ENCODE measurements around the gene MEF2C. TPM values are rescaled to one million over a fixed set of nuclear protein-coding genes. Genes with fewer than 3 reads are reported as not detected.

The MEF2C gene
- total RNA-seq, 1 donor from 2014 or later, result 0.44 TPM

DNA sequence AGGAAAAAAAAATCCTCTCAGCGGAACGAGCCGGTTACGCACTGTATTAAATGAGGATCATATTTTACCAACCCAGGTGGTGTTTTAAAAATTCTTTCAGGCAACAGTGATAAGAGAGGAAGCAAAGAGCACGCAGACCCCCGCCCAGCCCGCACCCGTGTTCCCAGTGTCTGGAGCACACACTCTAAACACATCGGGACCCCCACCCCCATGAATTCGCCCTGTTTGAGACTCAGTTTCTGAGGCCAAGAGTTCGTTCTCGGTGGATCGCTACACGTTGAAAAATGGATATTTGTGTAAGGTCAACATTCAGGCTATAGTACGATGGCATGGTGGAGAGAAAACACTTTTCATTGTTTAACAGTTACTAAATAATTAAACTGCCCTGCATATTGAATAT, 196.3 kb downstream of the MEF2C start:
- no peak for DNase-seq (ENCODE audit: low spot score)
- peaks cover 85% of the 10 kb centered on the region for H3K27me3 Mint-ChIP-seq (ENCODE audit: insufficient read depth)
- H3K4me1 Mint-ChIP-seq (ENCODE audit: low read depth), result peaks cover 25% of the 10 kb centered on the region
- peak overlapping the region; percentile 61 for H3K27ac Mint-ChIP-seq
- no peaks in the 10 kb centered on the region for H3K9me3 Mint-ChIP-seq
- H3K4me3 Mint-ChIP-seq, result no peak overlapping the region
- H3K36me3 Mint-ChIP-seq (ENCODE audit: low read depth), result peaks cover 8% of the 10 kb centered on the region
- intact Hi-C loops (cut with micrococcal nuclease), result loop anchor here (1.0 kb wide), 1 partner anchor 11 kb away; no protein-coding TSS in a partner anchor

DNA sequence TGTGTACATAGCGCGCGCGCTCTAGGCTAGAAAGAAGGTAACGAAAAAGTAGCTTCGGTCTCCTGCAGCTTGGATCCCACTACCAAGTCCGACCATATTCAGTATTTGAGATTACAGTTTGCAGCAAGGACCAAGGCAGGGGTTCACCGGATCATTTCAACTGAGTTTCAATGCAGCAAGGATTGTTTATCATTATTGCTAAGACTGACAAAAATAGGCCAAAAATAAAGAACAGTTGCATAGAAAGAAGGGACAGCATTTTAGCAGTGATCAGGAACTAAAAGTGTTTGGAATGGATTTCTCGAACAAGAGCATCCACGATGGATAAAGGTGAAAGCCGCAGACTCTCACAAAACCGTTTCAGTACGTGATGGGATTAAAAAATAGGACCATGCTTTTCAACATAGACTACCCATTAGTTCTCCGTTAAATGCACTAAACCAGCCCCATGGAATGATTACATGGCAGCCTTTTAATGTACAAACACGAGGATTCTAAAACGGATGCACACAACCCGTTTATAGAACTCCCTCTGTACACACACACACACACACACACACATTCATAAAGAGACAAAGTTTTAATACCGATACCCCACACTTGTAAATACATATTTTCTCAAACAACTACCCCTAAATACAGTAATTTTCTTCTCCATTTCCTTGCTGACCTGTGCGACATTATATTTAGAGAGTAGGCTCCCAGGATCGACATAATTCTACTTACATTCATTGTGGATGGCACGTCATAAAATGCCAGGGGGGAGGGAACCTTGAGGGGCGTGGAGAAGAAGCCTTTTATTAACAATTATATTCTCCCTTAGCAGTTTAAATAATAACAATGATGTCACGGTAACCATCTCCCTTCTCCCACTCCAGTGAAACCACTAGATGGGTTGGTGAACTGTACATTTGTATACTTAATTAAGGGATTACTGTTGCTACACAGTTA, 197.1 kb downstream of the MEF2C start:
- H3K4me3 Mint-ChIP-seq, result no peak overlapping the region
- H3K4me1 Mint-ChIP-seq (ENCODE audit: low read depth), result peaks cover 21% of the 10 kb centered on the region
- H3K36me3 Mint-ChIP-seq (ENCODE audit: low read depth), result peaks cover 4% of the 10 kb centered on the region
- H3K27me3 Mint-ChIP-seq (ENCODE audit: insufficient read depth), result peaks cover 85% of the 10 kb centered on the region
- no peak for DNase-seq (ENCODE audit: low spot score)
- peak overlapping the region; percentile 27 for H3K27ac Mint-ChIP-seq
- intact Hi-C loops (cut with micrococcal nuclease), result no loop called here
- no peaks in the 10 kb centered on the region for H3K9me3 Mint-ChIP-seq

DNA sequence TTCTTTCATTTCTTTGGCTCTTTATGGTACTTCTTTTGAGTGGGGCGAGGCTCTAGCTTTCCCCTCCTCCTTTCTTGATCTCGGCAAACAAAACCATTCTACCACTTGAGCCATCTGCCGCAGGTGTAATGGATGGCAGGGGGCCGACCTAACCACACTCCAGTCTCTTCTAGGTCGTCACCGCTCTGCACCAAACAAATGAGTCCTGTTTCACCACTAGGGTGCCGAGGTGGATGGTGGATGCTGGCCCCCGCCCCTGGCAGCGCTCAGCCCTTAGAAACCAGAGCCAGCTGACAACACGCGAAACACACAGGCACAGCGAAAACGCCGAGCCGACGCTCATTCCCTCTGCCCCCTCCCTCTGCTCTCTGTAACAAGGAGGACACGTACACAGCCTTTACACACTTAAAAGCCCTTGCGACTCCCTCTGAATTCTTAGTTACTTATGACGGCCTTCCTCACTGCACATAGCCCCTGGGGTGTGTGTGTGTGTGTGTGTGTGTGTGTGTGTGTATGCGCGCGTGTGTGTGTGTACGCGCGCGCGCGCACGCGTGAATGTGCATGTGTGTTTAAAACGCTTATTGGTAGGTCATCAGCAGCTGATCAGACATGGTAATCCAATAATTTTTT, 199.4 kb downstream of the MEF2C start:
- DNase-seq (ENCODE audit: low spot score), result no peak

DNA sequence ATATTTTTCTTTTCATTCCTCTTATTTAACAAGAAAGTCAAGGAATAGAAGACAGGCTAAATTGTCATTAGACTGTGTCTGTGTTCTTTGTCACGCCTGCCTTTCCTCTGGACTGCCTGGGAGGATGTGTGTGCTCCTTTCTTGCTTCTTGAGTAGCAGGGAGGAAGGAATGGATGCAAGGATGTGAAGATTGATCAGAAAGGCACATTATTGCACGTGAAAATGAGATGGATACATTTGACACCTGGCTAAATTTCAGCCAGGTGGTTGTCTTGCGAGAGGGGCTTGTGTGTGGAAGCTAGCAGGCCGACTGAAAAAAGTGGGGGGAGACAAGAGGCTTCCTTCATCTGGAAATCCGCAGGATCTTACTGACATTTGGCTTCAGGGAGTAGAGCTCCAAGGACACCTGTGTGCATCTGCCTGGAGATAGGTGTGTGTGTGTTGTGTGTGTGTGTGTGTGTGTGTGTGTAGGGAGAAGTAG, 200.1 kb downstream of the MEF2C start:
- H3K4me1 Mint-ChIP-seq (ENCODE audit: low read depth), result peaks cover 20% of the 10 kb centered on the region
- H3K4me3 Mint-ChIP-seq, result peak overlapping the region; percentile 0
- peaks cover 86% of the 10 kb centered on the region for H3K27me3 Mint-ChIP-seq (ENCODE audit: insufficient read depth)
- no peaks in the 10 kb centered on the region for H3K9me3 Mint-ChIP-seq
- intact Hi-C loops (cut with micrococcal nuclease), result no loop called here
- peaks cover 2% of the 10 kb centered on the region for H3K36me3 Mint-ChIP-seq (ENCODE audit: low read depth)
- DNase-seq (ENCODE audit: low spot score), result no peak
- H3K27ac Mint-ChIP-seq, result peak overlapping the region; percentile 57

More for the DNA sequence above, 199.4 kb downstream of the MEF2C start:
- H3K4me1 Mint-ChIP-seq (ENCODE audit: low read depth), result peaks cover 20% of the 10 kb centered on the region
- intact Hi-C loops (cut with micrococcal nuclease), result no loop called here
- H3K4me3 Mint-ChIP-seq, result no peak overlapping the region
- peaks cover 2% of the 10 kb centered on the region for H3K36me3 Mint-ChIP-seq (ENCODE audit: low read depth)
- peaks cover 86% of the 10 kb centered on the region for H3K27me3 Mint-ChIP-seq (ENCODE audit: insufficient read depth)
- peak overlapping the region; percentile 34 for H3K27ac Mint-ChIP-seq
- no peaks in the 10 kb centered on the region for H3K9me3 Mint-ChIP-seq

DNA sequence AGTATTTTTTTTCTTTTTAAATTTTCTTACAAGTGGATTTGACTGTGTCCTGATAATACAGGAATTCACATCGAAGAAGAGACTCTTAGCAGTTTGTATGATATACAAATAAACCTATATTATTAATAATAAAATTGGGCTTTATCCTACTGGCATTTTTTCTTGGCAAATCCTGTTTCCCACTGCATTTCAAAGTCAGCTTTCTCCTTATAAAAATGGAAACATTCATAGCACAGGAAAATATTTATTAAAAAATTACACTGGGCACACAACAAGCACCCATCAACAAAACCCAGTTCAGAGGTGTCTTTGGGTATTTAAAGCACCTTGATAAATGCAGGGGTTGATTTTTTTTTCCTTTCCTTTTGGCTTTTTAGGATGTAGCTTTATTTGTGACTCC, 200.9 kb downstream of the MEF2C start:
- Mint-ChIP-seq H3K9me3 (no peaks in the 10 kb centered on the region), H3K4me3 (no peak overlapping the region), H3K4me1 (ENCODE audit: low read depth) (peaks cover 20% of the 10 kb centered on the region), H3K27me3 (ENCODE audit: insufficient read depth) (peaks cover 87% of the 10 kb centered on the region), H3K27ac (no peak overlapping the region), H3K36me3 (ENCODE audit: low read depth) (peaks cover 2% of the 10 kb centered on the region)
- intact Hi-C loops (cut with micrococcal nuclease), result no loop called here
- DNase-seq (ENCODE audit: low spot score), result no peak

DNA sequence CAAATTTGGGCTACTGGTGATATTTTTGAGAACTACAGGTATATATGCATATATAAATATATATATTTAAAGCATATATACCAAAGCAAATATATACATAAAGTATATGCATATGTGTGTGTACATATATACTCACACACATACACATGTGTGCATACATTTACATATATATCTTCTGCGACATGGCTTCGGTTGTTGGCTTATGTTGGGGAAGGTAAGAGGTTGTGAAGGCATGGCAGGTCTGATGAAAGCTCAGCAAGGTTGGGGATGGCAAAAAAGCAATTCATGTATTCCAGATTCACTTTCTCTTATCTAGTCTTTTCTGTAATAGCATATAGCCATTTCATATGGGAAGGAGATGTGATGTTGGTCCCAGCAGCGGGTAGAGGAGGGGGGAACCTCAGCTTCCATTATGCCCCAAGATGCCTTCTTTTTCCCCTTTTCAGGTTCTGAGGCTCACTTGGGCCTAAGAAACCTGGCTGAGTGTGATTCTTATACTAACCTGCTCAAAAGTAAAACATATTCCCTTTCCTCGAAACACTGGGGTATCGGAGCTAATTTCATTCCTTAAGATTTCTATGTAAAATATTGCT, 201.7 kb downstream of the MEF2C start:
- no peak overlapping the region for H3K4me3 Mint-ChIP-seq
- no peak for DNase-seq (ENCODE audit: low spot score)
- H3K36me3 Mint-ChIP-seq (ENCODE audit: low read depth), result peaks cover 2% of the 10 kb centered on the region
- intact Hi-C loops (cut with micrococcal nuclease), result loop anchor here (2.0 kb wide), 1 partner anchor 539 kb away; no protein-coding TSS in a partner anchor
- peaks cover 24% of the 10 kb centered on the region for H3K4me1 Mint-ChIP-seq (ENCODE audit: low read depth)
- no peak overlapping the region for H3K27ac Mint-ChIP-seq
- H3K9me3 Mint-ChIP-seq, result no peaks in the 10 kb centered on the region
- H3K27me3 Mint-ChIP-seq (ENCODE audit: insufficient read depth), result peaks cover 84% of the 10 kb centered on the region

DNA sequence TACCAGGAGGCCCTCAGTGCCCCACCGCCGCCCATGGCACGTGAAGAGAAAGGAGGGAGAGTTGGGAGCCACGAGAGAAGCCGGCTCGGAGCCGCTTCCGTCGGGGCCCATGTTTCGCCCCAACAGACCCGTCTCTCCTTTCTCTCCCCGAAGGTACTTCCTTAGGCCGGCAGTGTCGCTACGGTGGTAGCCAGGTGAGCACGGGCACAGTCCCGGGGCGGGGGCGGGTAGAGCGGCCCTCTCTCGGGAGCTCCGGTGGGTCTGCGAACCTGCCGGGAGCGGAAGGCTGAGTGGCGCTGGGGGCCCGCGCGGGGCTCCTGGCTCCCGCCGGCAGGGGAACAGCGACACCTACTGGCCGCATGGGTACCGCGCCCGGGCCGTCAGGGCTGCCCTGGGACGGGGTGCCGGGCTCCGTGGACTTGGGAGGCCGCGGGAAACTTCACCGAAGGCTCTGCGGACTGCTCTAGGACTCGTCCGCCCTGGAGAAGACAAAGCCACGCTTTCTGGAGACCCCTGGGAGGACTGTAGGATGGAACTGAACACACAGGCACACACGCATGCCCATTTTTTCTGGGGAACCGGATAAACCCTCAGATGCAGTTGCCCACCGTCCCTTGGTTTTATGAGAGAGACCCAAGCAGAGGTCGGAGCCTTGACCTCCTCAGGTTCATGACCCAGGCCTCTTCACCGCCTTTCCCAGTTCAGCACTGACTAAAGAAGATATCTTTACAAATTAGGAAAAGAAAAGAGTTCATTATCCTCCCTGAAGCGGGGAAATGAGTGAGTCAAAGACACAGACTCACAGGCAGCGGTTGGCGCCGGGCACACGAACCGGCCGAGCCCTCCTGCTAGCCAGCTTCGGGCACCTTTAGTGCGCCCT, 202.5 kb downstream of the MEF2C start:
- Mint-ChIP-seq H3K4me3 (peak overlapping the region; percentile 26), H3K27ac (no peak overlapping the region), H3K36me3 (ENCODE audit: low read depth) (peaks cover 2% of the 10 kb centered on the region), H3K27me3 (ENCODE audit: insufficient read depth) (peaks cover 81% of the 10 kb centered on the region), H3K9me3 (no peaks in the 10 kb centered on the region), H3K4me1 (ENCODE audit: low read depth) (peaks cover 31% of the 10 kb centered on the region)
- DNase-seq (ENCODE audit: low spot score), result peak; percentile 71
- intact Hi-C loops (cut with micrococcal nuclease), result loop anchor here (1.0 to 2.0 kb wide), 2 partner anchors 538 to 899 kb away; no protein-coding TSS in a partner anchor

DNA sequence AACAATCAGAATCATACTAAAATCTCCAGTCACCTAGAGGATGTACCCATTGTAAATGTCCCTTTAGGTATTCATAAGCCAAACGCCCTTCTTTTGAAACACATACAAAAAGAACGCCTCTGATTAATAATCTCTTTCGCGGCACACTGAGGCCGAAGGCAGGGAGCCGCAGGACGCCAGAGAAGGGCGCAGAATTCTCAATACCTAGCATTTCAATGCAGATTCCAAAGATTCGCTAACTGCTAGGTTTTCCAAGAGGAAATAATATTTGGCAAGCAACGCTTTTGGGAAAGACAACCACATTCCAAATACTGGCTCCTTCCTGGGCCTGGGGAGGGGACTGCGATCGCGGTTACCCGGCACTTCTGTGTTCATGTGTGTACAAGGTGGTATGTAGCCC, 203.3 kb downstream of the MEF2C start:
- no peak overlapping the region for H3K4me3 Mint-ChIP-seq
- H3K9me3 Mint-ChIP-seq, result no peaks in the 10 kb centered on the region
- H3K36me3 Mint-ChIP-seq (ENCODE audit: low read depth), result peaks cover 2% of the 10 kb centered on the region
- no peak overlapping the region for H3K27ac Mint-ChIP-seq
- peaks cover 36% of the 10 kb centered on the region for H3K4me1 Mint-ChIP-seq (ENCODE audit: low read depth)
- intact Hi-C loops (cut with micrococcal nuclease), result loop anchor here (1.0 to 5.0 kb wide), 3 partner anchors 203 to 898 kb away; partner anchors contain the start of gene MEF2C
- DNase-seq (ENCODE audit: low spot score), result no peak
- peaks cover 80% of the 10 kb centered on the region for H3K27me3 Mint-ChIP-seq (ENCODE audit: insufficient read depth)

DNA sequence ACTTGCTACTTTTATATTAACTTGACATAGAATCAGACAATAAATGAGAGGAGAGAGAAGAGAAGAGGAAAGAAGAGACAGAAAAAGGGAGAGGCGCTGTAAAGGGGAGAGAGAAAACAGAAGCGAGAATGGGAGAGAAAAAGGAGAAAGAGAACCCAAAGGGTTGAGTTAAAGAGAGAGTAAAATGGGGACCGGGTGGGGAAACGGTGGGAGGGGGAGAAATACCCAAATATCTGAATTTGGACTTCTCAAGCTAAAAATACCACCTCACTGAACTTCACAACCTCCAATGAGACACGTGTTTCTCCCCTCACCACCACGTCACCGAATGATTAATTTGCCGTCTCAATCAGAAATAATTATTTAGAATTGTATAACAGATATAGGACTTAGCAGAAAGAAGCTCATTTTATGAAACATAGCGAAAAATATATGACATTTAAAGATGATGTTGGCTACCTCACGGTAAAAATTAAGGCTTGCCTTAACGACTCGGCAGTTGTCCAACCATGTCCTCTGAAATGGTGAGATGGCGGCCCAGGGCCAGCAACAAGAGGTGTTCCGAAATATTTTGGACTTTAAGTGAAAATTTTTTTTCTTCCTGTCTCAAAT, 204.1 kb downstream of the MEF2C start:
- intact Hi-C loops (cut with micrococcal nuclease), result loop anchor here (5.0 kb wide), 1 partner anchor 203 kb away; the partner anchor contains the start of gene MEF2C
- peaks cover 73% of the 10 kb centered on the region for H3K27me3 Mint-ChIP-seq (ENCODE audit: insufficient read depth)
- H3K9me3 Mint-ChIP-seq, result no peaks in the 10 kb centered on the region
- H3K27ac Mint-ChIP-seq, result peak overlapping the region; percentile 53
- no peak for DNase-seq (ENCODE audit: low spot score)
- peaks cover 2% of the 10 kb centered on the region for H3K36me3 Mint-ChIP-seq (ENCODE audit: low read depth)
- peaks cover 34% of the 10 kb centered on the region for H3K4me1 Mint-ChIP-seq (ENCODE audit: low read depth)
- H3K4me3 Mint-ChIP-seq, result no peak overlapping the region

DNA sequence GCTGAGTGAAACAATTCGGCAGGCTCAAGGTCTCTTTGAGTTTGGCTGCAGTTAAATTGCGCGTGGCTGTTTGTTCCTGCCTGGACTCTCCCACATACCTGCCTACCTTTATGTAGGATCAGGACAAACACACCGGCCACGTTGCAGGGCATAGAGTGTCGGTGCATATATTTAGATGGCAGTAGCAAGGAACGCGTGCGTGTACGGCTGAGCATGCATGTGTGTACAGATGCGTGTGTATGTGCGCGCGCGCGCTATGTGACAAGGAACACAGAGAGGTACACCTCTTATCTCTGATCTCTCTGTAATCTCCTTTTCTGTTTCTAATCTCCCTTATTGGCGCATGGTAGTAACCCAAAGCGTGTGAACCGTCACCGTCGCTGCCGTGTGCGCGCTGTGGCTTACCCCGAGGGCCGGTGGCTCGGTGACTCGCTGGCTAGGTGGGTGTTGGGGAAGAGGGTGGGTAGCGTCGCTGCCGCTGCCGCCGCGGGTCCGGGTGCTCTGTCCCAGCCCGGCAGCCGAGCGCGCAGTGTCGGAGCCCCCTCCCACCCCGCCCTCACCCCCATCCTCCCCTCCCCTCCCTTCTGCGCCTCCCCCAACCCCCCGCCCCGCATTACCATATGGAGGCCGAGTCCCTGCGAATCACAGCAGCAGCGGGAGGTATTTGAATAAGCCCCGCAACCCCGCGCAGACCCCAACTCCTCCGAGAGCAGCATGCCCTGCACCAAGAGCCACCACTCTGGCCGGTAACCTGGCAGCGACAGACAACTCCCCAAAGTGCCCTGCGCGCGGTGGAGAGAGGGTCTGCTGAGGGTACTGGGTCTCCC, 204.8 kb downstream of the MEF2C start:
- intact Hi-C loops (cut with micrococcal nuclease), result loop anchor here (1.0 to 5.0 kb wide), 3 partner anchors 11 to 204 kb away; partner anchors contain the start of gene MEF2C
- no peaks in the 10 kb centered on the region for H3K9me3 Mint-ChIP-seq
- no peaks in the 10 kb centered on the region for H3K36me3 Mint-ChIP-seq (ENCODE audit: low read depth)
- H3K27ac Mint-ChIP-seq, result peak overlapping the region; percentile 40
- H3K4me3 Mint-ChIP-seq, result no peak overlapping the region
- no peak for DNase-seq (ENCODE audit: low spot score)
- peaks cover 27% of the 10 kb centered on the region for H3K4me1 Mint-ChIP-seq (ENCODE audit: low read depth)
- H3K27me3 Mint-ChIP-seq (ENCODE audit: insufficient read depth), result peaks cover 73% of the 10 kb centered on the region

DNA sequence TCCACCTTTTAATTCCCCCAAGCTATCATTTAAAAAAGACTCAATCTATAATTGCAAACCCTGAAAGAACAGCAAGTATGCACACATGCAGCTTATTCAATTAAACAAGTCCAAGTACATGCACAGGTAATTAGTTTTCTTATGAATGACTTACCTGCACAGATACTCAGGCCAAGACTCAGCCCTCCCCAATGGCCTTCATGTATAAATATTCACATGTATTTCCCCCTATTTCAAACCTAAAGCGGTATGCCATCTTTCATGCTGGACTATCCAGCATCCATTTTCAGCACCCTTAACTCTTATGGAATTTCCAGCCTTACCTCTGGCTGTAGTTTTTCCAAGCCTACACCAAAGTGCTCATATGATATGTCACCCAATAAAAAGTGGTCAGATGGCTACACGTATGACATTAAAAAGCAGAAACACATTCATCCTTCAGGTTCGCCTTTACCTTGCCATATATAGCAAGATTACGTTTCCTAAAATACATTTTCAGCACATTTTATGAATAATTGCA, 205.5 kb downstream of the MEF2C start:
- no peaks in the 10 kb centered on the region for H3K36me3 Mint-ChIP-seq (ENCODE audit: low read depth)
- H3K4me1 Mint-ChIP-seq (ENCODE audit: low read depth), result peaks cover 22% of the 10 kb centered on the region
- no peaks in the 10 kb centered on the region for H3K9me3 Mint-ChIP-seq
- DNase-seq (ENCODE audit: low spot score), result no peak
- H3K27me3 Mint-ChIP-seq (ENCODE audit: insufficient read depth), result peaks cover 70% of the 10 kb centered on the region
- H3K4me3 Mint-ChIP-seq, result no peak overlapping the region
- H3K27ac Mint-ChIP-seq, result no peak overlapping the region
- intact Hi-C loops (cut with micrococcal nuclease), result loop anchor here (1.0 to 5.0 kb wide), 3 partner anchors 10 to 205 kb away; partner anchors contain the start of gene MEF2C
